Measurements from ENCODE around the gene DHX29.

DHX29 gene

GRCh38 chr5:55307383-55308253, at the start of gene DHX29, which contains the start of gene MTREX:
TSS of gene DHX29 (minus strand) at chr5:55307694. CDS start at chr5:55307573, 121 bp downstream.
TSS of gene MTREX (plus strand) at chr5:55307989. CDS start at chr5:55308014, 25 bp downstream.
- no peak for FAIRE-seq
- peak; percentile 78 for DNase-seq (ENCODE audit: insufficient read length, low spot score)
- TF ChIP-seq CTCF (IDR thresholded peaks at IDR 0.05; ENCODE audit: insufficient read depth, missing control alignments): no peak

GRCh38 chr5:55356896-55357295, 49.4 kb upstream of the DHX29 start:
- DNase-seq (ENCODE audit: insufficient read length, low spot score) (no peak), FAIRE-seq (no peak)
- TF ChIP-seq CTCF (IDR thresholded peaks at IDR 0.05; ENCODE audit: insufficient read depth, missing control alignments): no peak

- DNase-seq (ENCODE audit: insufficient read length, low spot score) (no peak), FAIRE-seq (no peak)
- TF ChIP-seq CTCF (IDR thresholded peaks at IDR 0.05; ENCODE audit: insufficient read depth, missing control alignments): no peak
Observed at GRCh38 chr5:55350754-55351153, 43.3 kb upstream of the DHX29 start.

GRCh38 chr5:55347786-55348185, 40.3 kb upstream of the DHX29 start:
- DNase-seq (ENCODE audit: insufficient read length, low spot score) (no peak), FAIRE-seq (no peak)
- TF ChIP-seq CTCF (IDR thresholded peaks at IDR 0.05; ENCODE audit: insufficient read depth, missing control alignments): no peak

GRCh38 chr5:55345327-55345726, 37.8 kb upstream of the DHX29 start:
- no peak for TF ChIP-seq CTCF (IDR thresholded peaks at IDR 0.05; ENCODE audit: insufficient read depth, missing control alignments)
- no peak for DNase-seq (ENCODE audit: insufficient read length, low spot score)
- FAIRE-seq: no peak

- DNase-seq (ENCODE audit: insufficient read length, low spot score) (no peak), FAIRE-seq (no peak)
- TF ChIP-seq CTCF (IDR thresholded peaks at IDR 0.05; ENCODE audit: insufficient read depth, missing control alignments): peak; percentile 78
Observed at GRCh38 chr5:55344392-55344992, 37.0 kb upstream of the DHX29 start.

- no peak for TF ChIP-seq CTCF (IDR thresholded peaks at IDR 0.05; ENCODE audit: insufficient read depth, missing control alignments)
- no peak for FAIRE-seq
Observed at GRCh38 chr5:55343609-55344008, 36.1 kb upstream of the DHX29 start.

More at GRCh38 chr5:55343609-55344008, 36.1 kb upstream of the DHX29 start:
- no peak for DNase-seq (ENCODE audit: insufficient read length, low spot score)
